GM21381 (cell line): Measurements from ENCODE around the gene ATP6AP1.
"Not testable (repeated sequence)": the region's sequence is repeated elsewhere in the genome, so short reads cannot be mapped to it uniquely, and the experiment has no call there.

ENCODE experiments used
- ATAC-seq: cut with Tn5 transposase; IDR thresholded peaks from one replicate; pipeline ENCODE4 v1.9.1; 2021; ENCODE audit warnings: mild to moderate bottlenecking, moderate library complexity; ENCODE audit not compliant: unreplicated experiment

The ATP6AP1 gene

DNA sequence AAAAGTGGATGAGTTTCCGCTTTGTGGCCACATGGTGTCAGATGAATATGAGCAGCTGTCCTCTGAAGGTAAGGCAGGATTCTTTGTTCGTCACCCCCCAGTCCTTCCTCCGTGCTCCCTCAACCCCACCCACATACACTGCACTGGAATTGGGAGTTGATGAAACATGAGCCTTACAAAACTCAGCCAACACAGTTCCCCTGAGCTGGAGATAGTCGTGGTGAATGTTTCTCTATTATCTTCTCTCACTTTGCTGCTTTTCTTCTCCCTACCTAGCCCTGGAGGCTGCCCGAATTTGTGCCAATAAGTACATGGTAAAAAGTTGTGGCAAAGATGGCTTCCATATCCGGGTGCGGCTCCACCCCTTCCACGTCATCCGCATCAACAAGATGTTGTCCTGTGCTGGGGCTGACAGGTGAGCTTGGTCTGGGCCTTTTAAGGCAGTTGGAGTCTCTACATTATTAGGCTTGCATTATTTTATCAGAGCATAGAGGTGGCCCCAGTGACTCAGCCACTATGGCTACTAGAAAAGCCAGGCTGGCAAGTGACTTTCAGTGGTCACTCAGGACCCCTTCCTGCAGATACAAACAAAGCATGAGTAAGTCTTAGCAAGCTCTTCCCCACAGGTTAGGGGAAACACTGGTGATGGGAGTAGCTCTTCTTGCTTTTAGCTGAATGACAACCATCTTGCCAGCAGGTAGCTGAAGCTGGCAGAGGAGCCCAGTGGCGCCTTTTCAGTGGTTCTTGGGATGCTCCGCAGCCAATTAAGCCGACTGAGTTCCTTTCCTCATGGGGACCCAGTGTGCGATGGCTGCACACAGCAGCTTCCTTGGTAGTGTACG, 28.7 kb upstream of the ATP6AP1 start:
- ATAC-seq = no peak

DNA sequence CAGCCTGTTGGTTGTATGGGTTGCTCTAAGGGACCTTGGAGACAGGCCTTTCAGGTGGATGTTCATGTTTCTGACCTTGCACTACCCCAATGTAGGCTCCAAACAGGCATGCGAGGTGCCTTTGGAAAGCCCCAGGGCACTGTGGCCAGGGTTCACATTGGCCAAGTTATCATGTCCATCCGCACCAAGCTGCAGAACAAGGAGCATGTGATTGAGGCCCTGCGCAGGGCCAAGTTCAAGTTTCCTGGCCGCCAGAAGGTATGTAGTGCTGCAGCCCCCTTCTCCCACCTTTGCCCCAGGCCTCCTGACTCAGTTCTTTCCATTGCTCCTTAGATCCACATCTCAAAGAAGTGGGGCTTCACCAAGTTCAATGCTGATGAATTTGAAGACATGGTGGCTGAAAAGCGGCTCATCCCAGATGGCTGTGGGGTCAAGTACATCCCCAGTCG, 28.1 kb upstream of the ATP6AP1 start:
- ATAC-seq = not testable (repeated sequence)

DNA sequence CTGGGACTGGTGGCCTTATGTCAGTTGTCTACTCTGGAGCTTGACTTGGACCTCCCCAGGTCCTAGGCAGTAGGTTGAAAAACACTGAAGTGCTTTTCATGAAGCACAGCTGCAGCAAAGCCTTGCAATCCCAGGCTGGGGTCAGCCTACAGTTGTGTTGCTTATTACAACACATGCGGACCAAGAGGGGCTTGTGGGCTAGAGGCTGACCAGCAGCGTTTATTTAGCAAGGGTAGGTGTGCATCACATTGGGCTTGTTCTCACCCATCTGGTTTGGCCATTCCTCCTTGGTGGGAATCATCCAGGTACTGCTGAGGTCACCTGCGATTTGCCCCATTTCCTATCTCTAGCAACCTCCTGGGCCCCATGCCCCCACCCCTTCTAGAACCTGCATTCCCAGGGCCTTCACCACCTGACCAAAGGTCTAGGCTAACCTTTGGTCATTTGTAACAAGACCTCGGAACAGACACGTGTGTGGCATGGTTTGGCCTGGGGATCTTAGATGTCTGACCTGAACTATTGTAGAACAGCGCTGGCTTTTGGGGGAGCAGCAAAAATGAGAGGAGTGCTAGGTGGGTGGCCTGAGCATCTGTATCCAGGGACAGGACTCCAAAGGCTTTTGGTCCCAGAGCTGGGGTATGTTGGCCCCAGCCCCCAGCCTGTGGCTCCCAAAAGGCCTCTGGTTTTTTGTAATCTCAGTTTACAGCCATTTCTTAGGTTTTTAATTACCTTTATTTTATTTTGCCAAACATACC, 27.3 kb upstream of the ATP6AP1 start:
- ATAC-seq = no peak

DNA sequence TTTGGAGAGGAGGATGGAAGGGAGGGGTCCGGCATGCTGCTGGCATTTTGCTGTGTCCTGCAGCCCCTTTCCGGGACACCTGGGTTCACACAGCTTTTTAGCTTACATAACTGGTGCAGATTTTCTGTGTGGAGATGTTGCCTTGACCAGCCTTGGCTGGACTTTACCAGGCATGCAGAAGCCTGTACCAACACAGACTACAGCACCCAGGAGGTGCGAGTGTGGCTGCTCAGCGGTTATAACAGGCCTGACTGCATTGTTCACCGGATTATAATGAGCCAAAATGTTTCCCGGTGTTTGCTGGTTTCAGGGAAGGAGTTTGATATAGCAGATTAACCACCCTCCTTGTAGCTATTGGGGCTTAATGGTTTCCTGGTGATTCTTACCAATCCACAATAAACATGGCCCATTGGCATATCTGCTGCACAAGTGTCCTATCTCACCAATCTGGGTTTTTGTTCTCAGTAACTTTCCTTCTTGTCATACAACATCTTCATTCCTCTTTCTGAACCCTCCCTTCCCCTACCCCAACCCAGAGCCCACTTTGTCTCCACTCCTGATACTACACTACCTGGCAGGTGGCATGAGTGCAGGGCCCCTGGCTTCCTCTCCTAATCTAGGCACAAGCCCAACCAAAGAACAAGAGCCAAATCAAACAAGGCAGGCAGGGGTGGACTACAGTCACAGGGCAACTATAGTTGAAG, 26.4 kb upstream of the ATP6AP1 start:
- ATAC-seq = no peak

DNA sequence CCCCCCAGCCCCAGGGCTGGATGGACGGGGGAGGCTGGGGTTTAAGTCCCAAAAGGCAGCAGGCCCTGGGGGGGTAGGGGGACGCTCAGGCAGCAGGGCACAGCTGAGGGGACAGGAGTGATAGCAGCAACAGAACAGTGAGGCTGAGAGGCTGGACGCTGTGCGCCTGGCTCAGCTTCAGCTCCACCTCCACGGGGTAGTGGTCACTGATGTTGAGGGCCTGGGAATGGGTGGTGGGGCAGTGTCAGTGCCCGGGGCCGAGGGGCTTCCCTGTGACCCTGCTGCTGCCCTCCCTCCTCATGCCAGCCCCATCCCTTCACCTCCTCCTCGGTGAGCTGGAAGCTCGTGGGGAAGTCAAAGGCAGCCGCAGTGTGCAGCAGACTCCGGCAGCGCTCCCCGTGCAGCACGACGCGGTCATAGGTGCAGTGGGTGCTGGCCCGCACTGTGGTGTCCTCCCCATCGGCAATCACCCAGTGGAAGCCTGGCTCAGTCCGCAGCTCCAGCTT, 25.8 kb upstream of the ATP6AP1 start:
- ATAC-seq = no peak

DNA sequence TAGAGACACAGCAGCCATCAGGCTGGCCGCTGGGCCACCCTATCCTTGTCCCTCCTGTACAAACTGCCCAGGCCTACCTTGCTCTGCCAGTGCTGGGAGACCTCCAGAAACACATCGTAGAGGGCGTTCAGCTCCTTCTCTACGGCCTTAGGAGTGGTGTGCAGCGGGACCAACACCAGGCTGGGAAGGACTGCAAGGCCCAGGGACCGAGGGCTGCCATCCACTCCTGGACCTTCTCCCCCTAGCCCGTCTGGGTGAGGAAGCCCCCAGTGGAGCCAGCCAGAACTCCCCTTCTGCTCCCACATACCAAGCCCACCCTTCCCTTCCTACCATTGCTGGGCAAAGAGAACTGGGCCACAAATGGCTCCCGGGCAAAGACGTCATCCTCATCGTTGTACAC, 25.3 kb upstream of the ATP6AP1 start:
- no peak for ATAC-seq

DNA sequence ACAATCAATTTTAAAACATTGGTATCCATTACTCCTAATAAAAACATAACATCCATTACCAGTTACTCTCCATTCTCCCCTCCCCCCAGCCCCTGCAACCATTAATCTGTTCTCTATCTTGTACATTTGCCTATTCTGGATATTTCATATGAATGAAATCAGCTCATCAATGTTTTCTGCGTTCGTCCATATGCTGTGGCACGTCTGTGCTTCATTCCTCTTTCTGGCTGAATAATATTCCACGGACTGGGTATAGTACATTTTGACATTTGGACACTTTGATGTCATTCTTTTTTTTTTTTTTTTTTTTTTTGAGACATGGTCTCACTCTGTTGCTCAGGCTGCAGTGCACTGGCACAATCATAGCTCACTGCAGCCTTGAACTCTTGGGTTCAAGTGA, 24.6 kb upstream of the ATP6AP1 start:
- ATAC-seq = no peak

DNA sequence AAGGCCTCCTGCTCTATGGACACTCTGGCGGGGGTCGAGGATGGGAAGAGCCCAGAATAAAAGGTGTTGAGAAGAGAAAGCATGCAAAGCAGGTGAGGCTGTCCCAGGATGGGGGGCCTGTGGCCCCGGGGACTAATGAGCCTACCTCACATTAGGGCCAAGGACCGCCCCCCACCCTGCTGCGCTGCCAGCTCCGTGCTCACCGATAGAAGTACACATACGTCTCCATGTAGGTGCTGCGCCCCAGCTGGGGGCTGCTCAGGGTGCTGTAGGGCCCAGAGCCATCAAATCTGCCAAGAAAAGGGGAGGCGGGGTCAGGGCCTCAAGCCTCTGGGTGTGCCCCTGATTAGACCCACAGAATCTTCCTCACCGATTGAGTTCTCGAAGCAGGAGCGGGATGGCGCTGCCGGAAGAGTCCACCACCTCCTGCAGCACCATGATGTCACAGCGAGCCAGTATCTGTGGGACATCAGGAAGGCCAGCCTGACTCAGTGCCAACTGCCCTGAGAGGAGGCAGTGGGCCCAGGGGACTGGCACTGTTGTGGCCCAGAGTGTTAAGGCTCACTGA, 23.8 kb upstream of the ATP6AP1 start:
- ATAC-seq = no peak

DNA sequence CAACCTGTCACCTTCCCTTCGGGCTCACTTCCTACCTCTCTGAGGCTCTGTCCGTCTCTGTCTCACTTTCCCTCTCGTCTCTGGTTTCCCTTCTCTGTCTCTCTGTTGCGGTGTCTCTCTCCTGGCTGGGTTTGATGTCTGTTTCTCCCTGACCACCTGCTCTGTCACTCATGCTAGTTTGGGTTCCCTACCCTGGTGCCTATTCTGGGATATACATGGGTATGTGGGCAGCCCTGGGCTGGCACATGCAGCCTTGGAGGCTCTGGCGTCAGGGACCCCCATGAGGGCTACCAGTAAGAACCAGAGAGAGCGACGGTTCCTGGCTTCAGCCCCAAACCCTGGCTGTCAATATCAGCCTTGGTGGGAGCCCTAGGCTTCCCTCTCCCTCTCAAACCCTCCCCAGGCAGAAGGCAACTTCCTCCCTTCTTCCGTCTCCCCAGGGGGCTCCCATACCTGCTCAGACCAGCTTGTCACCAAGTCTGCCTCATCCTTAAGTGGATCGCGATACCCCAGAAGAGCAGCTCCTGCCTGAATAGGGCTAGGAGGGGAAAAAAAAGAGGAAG, 19.7 kb upstream of the ATP6AP1 start:
- ATAC-seq = no peak

DNA sequence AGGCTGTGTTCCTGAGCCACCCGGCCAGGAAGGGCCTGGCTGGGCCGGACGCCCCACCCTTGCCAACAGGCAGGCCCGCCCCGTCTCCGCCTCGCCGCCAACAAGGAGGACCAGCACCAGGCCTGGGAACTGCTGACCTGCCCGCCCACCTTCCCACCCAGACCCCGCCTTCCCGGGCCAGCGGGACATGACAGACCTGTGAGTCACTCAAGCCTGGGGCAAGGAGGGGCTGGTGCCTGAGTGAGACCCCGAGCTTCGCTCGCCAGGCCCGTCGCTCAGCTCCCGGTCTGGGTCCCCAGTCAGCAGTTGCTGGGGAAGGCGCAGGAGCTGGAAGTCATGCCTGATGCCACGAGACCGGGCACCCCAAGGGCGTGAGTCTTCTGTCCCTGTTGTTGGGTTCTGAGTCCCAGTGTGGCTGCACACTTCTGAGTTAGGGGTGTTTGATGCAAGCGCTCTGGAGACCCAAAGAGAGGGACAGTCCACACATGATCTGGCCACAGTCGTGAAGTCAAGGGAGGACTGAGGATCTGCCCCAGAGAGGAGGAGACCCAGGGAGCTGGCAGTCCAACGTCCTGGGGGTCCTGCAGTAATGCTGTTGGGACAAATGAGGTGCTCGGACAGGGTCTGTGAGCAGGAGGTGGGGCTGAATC, 19.1 kb upstream of the ATP6AP1 start, which contains the start of gene DNASE1L1:
Gene DNASE1L1, minus strand, starts transcription at position 33 of the 650 bp plus-strand sequence. CDS start 3,686 bp downstream, outside the sequence.
- no peak for ATAC-seq

DNA sequence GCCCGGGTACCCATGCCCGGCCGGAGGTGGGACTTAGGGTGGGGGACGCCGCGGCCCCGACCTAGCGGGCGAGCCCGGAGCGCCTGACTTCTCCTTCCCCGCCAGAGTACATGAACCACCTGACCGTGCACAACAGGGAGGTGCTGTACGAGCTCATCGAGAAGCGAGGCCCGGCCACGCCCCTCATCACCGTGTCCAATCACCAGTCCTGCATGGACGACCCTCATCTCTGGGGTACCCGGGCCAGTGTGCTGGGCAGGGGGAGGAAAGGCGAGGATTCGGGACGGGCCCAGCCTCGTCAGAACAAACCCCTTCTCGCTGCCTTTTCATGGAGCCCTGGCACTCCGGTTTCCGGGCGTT, 16.5 kb upstream of the ATP6AP1 start:
- ATAC-seq = peak; percentile 47

DNA sequence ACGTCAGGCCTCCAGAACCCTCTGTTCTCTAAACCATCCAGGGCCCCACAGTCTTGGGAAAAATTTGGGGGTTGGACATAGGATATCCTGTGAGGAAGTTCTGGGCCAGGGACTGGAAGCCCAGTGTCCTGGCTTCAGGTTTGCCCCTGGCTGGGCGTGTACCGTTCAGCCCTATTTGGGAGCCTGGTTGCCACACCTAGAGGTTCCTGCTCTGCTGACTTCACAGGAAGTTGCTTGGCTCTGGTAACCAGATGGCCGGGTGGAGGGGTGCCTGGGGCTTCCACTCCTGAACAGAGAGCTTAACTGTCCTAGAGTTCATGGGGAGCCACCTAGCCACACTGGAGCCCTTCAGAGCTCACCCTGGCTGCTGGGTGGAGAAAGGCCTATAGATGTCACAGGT, 16.0 kb upstream of the ATP6AP1 start:
- no peak for ATAC-seq

DNA sequence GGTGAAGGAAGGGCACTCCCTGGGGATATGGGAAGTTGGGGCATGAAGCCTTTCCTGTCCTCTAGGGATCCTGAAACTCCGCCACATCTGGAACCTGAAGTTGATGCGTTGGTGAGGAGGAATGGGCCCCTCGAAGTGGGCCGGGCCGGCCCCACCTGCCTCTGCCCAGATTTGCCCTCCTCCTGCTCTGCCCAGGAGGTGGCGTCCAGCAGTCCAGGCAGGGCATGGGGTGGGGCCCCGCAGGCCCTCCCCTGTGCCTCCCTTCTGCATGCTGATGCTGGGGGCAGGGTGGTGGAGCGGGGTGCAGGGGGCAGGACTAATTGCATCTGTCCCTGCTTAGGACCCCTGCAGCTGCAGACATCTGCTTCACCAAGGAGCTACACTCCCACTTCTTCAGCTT, 15.3 kb upstream of the ATP6AP1 start:
- no peak for ATAC-seq

DNA sequence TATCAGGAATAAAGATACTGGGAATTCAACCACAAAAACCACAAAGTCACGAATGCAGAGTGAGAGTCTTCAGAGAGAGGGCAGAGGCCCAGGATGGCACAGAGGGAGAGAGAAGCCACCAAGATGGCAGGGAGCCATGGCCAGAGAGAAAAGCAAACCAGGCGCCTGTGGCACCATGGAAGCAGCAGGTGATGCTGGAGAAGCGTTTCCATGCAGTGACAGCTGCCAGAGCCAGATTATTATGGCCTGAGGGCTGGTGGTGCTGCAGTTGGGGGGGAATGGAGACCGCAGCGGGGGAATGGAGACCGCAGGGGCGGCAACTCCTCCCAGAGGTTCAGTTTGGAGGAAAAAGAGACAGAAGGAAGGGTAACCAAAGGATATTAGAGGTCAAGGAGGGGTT, 11.3 kb upstream of the ATP6AP1 start:
- no peak for ATAC-seq

DNA sequence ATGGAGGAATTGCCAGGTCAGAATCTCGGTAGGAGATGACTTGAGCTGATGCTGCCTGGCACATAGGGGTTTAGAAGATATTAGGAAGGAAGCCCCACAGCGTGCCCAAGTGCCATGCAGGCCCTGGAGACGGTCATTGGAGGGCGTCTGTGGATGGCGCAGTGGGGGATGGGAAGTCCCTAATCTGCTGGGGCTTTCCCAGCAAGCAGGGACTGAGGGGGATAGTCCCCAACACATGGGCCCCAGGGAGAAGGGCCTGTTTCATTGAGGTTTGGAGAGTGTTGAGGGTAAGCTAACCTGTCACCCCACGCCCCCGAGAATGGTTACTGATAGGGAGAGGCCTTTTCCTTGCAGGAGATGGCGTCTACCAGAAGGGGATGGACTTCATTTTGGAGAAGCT, 9.3 kb upstream of the ATP6AP1 start:
- no peak for ATAC-seq

DNA sequence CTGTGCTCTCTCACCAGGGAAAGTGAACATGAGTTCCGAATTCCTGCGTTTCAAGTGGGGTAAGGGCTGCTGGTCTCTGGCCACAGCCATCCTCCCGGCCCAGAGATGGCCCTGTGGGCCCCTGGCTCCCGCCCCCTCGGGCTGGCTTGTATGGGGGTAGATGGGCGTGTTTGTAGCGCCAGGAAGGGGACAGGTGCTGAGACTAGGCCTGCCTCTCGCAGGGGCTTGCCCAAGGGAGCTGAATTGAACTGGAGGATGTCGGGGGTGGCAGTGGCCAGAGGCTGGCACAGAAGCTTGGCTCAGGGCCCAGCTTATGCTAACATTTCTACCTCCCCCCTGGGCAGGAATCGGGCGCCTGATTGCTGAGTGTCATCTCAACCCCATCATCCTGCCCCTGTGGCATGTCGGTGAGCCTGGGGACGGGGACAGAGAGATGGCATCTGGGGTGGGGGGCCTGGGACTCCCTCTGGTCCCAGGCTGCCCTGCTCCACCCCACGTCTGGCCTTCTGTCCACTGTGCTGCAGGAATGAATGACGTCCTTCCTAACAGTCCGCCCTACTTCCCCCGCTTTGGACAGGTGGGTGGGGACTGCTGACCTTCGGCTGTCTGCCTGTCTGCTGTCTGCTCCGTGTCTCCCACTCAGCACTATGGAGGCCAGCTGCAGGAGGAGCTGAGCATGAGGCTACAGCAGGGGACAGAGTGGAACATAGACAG, 8.6 kb upstream of the ATP6AP1 start:
- no peak for ATAC-seq

DNA sequence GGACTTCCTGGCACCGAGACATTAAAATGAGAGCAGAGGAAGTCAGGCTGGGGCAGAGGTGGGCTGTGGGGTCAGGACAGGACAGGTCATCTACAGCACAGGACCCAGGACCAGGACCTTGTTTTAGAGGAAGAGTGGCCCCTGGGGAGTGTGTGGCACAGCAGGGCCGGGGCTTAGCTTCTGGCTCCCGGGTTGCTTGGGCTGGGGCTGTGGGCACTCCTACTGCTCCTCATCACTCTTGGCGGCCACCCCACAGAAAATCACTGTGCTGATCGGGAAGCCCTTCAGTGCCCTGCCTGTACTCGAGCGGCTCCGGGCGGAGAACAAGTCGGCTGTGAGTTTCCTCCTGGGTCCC, 8.1 kb upstream of the ATP6AP1 start:
- ATAC-seq = no peak

DNA sequence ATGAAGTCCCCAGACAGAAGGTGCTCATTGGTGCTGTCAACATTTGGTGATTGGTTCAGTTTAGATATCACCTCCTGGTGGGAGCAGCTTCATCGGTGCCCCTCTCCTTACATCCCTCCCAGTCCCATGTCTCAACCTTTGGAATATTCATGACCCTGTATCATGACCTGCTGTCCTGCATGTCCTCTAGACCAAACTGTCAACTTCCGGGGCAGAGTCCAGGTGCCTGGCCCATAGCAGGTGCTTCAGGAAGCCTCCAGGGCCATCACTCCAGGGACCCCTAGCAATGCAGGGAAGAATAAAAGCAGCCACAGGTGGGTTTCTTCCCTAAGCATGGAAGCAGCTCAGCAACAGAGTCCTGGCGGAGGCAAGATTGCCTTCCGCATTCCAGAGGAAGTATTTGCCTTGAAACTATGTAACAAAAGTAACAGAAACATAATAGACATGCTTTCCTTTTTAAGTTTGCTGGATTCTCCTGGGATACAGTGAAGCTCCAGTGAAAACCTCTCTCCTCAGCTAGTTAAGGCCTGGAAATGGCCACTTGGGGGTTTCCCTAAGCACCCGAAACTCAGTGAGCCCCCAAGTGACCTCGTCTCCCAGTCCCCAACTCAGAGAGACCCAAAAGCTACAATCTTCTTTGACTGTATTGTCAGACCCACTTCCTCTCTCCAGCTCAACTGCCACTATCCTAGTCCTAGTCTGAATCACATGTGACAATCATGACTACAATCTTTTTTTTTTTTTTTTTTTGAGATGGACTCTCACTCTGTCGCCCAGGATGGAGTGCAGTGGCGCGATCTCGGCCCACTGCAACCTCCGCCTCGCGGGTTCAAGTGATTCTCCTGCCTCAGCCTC, 1.3 kb upstream of the ATP6AP1 start:
- no peak for ATAC-seq

DNA sequence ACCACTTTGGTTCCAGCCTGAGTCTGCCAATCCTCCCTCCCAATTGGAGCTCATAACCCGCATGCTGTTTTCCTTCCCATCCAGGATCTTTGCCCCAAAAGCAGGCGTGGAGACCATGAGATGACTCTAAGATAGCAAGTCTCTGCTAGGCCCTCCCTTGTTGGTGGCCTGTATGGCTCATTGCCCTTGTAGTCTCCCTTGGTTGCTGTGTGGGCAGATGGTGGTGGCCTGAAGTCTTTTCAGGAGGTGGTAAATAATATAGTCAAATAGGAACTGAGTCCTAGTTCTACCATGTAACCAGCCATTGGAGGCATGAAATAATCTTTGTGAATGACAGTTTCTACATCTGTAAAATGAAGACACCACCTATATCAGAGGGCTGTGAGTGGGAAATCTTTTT, 1.2 kb downstream of the ATP6AP1 start:
- ATAC-seq = no peak
